K562 (cell line): ENCODE data around the gene ZNF22. TPM values are rescaled to one million over a fixed set of nuclear protein-coding genes. Genes with fewer than 3 reads are reported as not detected.

Experiments
- ARID1B ChIP-seq: fragments of 450-650 bp; IDR thresholded peaks from 2 replicates; pipeline ENCODE4 v1.6.1; 2016; ENCODE audit warnings: antibody characterized with exemption, mild to moderate bottlenecking, inconsistent platforms
- ARID3B ChIP-seq: fragments of 250-450 bp; sonication (Bioruptor Pico); IDR thresholded peaks from 2 replicates; pipeline ENCODE4 v1.4.0; 2020; ENCODE audit warnings: borderline replicate concordance
- ATF7 ChIP-seq: fragments of 450-650 bp; IDR thresholded peaks from 2 replicates; pipeline ENCODE4 v1.7.1; 2014; ENCODE audit warnings: mild to moderate bottlenecking, moderate library complexity
- CEBPG ChIP-seq, 3 experiments: fragments of 200-800 bp in 1 of 3; sonication (Bioruptor generic) in 1 of 3; sonication (generic) in 1 of 3; formaldehyde crosslinking in 1 of 3; IDR thresholded peaks in 2 of 3; conservative IDR thresholded peaks in 1 of 3; 2 replicates each; pipeline versions ENCODE4 v1.6.1 to v1.8.0; 2016 to 2022; ENCODE audit warnings: missing compliant biosample characterization in 2 of 3, missing genetic modification characterization in 2 of 3, mild to moderate bottlenecking in 1 of 3, missing genetic modification reagents in 1 of 3
- CTCF ChIP-seq, 3 experiments: IDR thresholded peaks in 2 of 3; conservative IDR thresholded peaks in 1 of 3; 2 replicates each; pipeline ENCODE4 v1.5.1; 2011 to 2012; ENCODE audit warnings: low read length in 3 of 3, mild to moderate bottlenecking in 3 of 3, control low read depth in 2 of 3, improper control_type of control experiment in 1 of 3, inconsistent platforms in 1 of 3, low read depth in 1 of 3, mixed read lengths in 1 of 3, moderate library complexity in 1 of 3; ENCODE audit not compliant: insufficient read depth in 2 of 3
- CTCFL ChIP-seq: IDR thresholded peaks from 2 replicates; pipeline ENCODE4 v1.6.1; 2011; ENCODE audit warnings: borderline replicate concordance, low read depth, mild to moderate bottlenecking, moderate library complexity, low read length; ENCODE audit not compliant: insufficient read depth, poor library complexity, severe bottlenecking
- CXXC5 ChIP-seq: fragments of 250-450 bp; sonication (Bioruptor Pico); IDR thresholded peaks from 2 replicates; pipeline ENCODE4 v1.8.0; 2022; ENCODE audit warnings: inconsistent platforms, mild to moderate bottlenecking, moderate library complexity
- FOXK1 ChIP-seq: sonication (generic); formaldehyde crosslinking; IDR thresholded peaks from 2 replicates; pipeline ENCODE4 v1.8.0; 2022; ENCODE audit warnings: missing genetic modification reagents, mild to moderate bottlenecking, borderline replicate concordance
- LARP7 ChIP-seq: fragments of 450-650 bp; IDR thresholded peaks from 2 replicates; pipeline ENCODE4 v1.6.1; 2016
- MCM5 ChIP-seq: fragments of 450-650 bp; IDR thresholded peaks from 2 replicates; pipeline ENCODE4 v1.6.1; 2016; ENCODE audit warnings: low read depth
- MTA3 ChIP-seq: fragments of 450-650 bp; formaldehyde crosslinking; IDR thresholded peaks from 2 replicates; pipeline ENCODE4 v1.6.1; 2017; ENCODE audit warnings: mild to moderate bottlenecking, borderline replicate concordance
- MYC ChIP-seq, 2 experiments: fragments of 250-450 bp in 1 of 2; sonication (Bioruptor Pico) in 1 of 2; IDR thresholded peaks; 2 replicates each; pipeline versions ENCODE4 v1.5.1 to v1.6.1; 2012 to 2021; ENCODE audit warnings: low read depth in 2 of 2, borderline replicate concordance in 1 of 2, improper control_type of control experiment in 1 of 2, low read length in 1 of 2, mild to moderate bottlenecking in 1 of 2, moderate library complexity in 1 of 2
- PTBP1 ChIP-seq: fragments of 200-400 bp; formaldehyde crosslinking; IDR thresholded peaks from 2 replicates; pipeline ENCODE4 v1.6.1; 2017; ENCODE audit warnings: low read depth, low read length
- RAD21 ChIP-seq, 2 experiments: fragments of 250-450 bp in 1 of 2; fragments of 450-650 bp in 1 of 2; sonication (Bioruptor Pico) in 1 of 2; formaldehyde crosslinking in 1 of 2; IDR thresholded peaks in 1 of 2; conservative IDR thresholded peaks in 1 of 2; 2 replicates each; pipeline versions ENCODE4 v1.4.0 to v1.8.0; 2020 to 2022; ENCODE audit warnings: mild to moderate bottlenecking in 2 of 2, moderate library complexity in 1 of 2
- RB1 ChIP-seq: fragments of 450-650 bp; IDR thresholded peaks from 2 replicates; pipeline ENCODE4 v1.6.1; 2017; ENCODE audit warnings: low read depth, mild to moderate bottlenecking
- SLC30A9 ChIP-seq: fragments of 250-450 bp; sonication (Bioruptor Pico); IDR thresholded peaks from 2 replicates; pipeline ENCODE4 v1.8.0; 2022; ENCODE audit warnings: mild to moderate bottlenecking, moderate library complexity
- SOX6 ChIP-seq: fragments of 450-650 bp; IDR thresholded peaks from 2 replicates; pipeline ENCODE4 v1.6.1; 2014; ENCODE audit warnings: mild to moderate bottlenecking
- SPI1 ChIP-seq: IDR thresholded peaks from 2 replicates; pipeline ENCODE4 v1.6.1; 2011; ENCODE audit warnings: low read depth, low read length, control low read depth, borderline replicate concordance
- SRF ChIP-seq, 2 experiments: fragments of 250-450, 450-650 bp in 1 of 2; sonication (Bioruptor Pico) in 1 of 2; sonication (generic) in 1 of 2; formaldehyde crosslinking; IDR thresholded peaks; 2 replicates each; pipeline versions ENCODE4 v1.5.0 to v1.5.1; 2020 to 2022; ENCODE audit warnings: mild to moderate bottlenecking in 1 of 2, missing genetic modification reagents in 1 of 2
- ZFP36 ChIP-seq: fragments of 150-350 bp; IDR thresholded peaks from 2 replicates; pipeline ENCODE4 v1.6.1; 2018; ENCODE audit warnings: low read length, low read depth; ENCODE audit not compliant: partially characterized antibody
- ZFX ChIP-seq: sonication (generic); formaldehyde crosslinking; IDR thresholded peaks from 2 replicates; pipeline ENCODE4 v1.8.0; 2022; ENCODE audit warnings: mild to moderate bottlenecking, missing genetic modification reagents, moderate library complexity
- ZNF511 ChIP-seq: sonication (generic); formaldehyde crosslinking; IDR thresholded peaks from 2 replicates; pipeline ENCODE4 v1.8.0; 2022; ENCODE audit warnings: mild to moderate bottlenecking, missing genetic modification reagents
- polyA plus RNA-seq, 8 experiments: library from polyadenylated mRNA; depleted of rRNA in 4 of 8; stranded (reverse) in 5 of 8; unstranded in 3 of 8; fragments of >200 nt; fragmentation: Nextera tagmentation in 2 of 8; fragmentation: Illumina TruSeq in 1 of 8; extraction: Ambion mirVana in 2 of 8; extraction: Trizol in 1 of 8; gene quantifications; 2 replicates each; pipeline versions ENCODE4 v1.2.1 to v1.2.3, GENCODE V29; 2011 to 2014; ENCODE audit warnings: inconsistent platforms in 1 of 8, missing spikeins in 1 of 8
- total RNA-seq, 7 experiments: library from RNA; depleted of rRNA in 6 of 7; stranded (reverse); fragments of >200 nt in 6 of 7; fragmentation: Illumina TruSeq in 2 of 7; extraction: Trizol in 2 of 7; gene quantifications; 2 replicates each; pipeline versions ENCODE4 v1.2.1 to v1.2.3, GENCODE V29; 2011 to 2021; ENCODE audit warnings: low replicate concordance in 1 of 7

Gene ZNF22
- total and polyA plus RNA-seq, 9 of the 15 experiments (the other 6 are each of a cell fraction or from before 2014, with no cell fraction given), result 36.2 to 98.7 (median 51.2) TPM

GRCh38 chr10:44990302-44990655, 10.4 kb upstream of the ZNF22 start (continued):
- TF ChIP-seq CEBPG (CRISPR knock-in tag; IDR thresholded peaks at IDR 0.05) (peak; percentile 44), CEBPG (tag; conservative IDR thresholded peaks at IDR 0.05 in 1 of 2, IDR thresholded peaks at IDR 0.05 in 1 of 2) (peak; percentile 38 to 74; a peak in 3 of 4 replicates), ZFX (no peak), ZNF511 (CRISPR knock-in tag) (no peak), PTBP1 (no peak), MTA3 (0 out of 2 replicates have a peak, but pooled peaks have one; percentile 32), ZFP36 (peak; percentile 13), CXXC5 (CRISPR knock-in tag) (0 out of 2 replicates have a peak, but pooled peaks have one; percentile 13), CTCF (IDR thresholded peaks at IDR 0.05 in 2 of 3, conservative IDR thresholded peaks at IDR 0.05 in 1 of 3; ENCODE audit: insufficient read depth in 2 of 3, low read depth in 1 of 3, low read length in 3 of 3) (peak; percentile 78 to 96 (median 89)), MYC (IDR thresholded peaks at IDR 0.05; ENCODE audit: low read depth, low read length) (peak; percentile 40; the same call in 1 of the 2 replicates), MYC (CRISPR knock-in tag; IDR thresholded peaks at IDR 0.05; ENCODE audit: borderline replicate concordance, low read depth) (no peak), SOX6 (0 out of 2 replicates have a peak, but pooled peaks have one; percentile 18), SLC30A9 (CRISPR knock-in tag) (no peak), SPI1 (0 out of 2 replicates have a peak, but pooled peaks have one; percentile 16), RAD21 (CRISPR knock-in tag; conservative IDR thresholded peaks at IDR 0.05 in 1 of 2, IDR thresholded peaks at IDR 0.05 in 1 of 2) (peak; percentile 82 to 91), FOXK1 (CRISPR knock-in tag) (no peak), ARID3B (CRISPR knock-in tag) (no peak), ARID1B (no peak), MCM5 (no peak), ATF7 (0 out of 2 replicates have a peak, but pooled peaks have one; percentile 30), RB1 (0 out of 2 replicates have a peak, but pooled peaks have one; percentile 29), LARP7 (no peak), CTCFL (peak; percentile 50), SRF (CRISPR knock-in tag; IDR thresholded peaks at IDR 0.05) (0 out of 4 replicates have a peak, but pooled peaks of 1 of the 2 experiments have one; percentile 53)
